Measurements from ENCODE around the gene PLCB4. TPM values are rescaled to one million over a fixed set of nuclear protein-coding genes. Genes with fewer than 3 reads are reported as not detected.

PLCB4 gene
- total RNA-seq, 1 experiment from 2014 or later, result 0.91 TPM

GRCh38 chr20:9081423-9081966, 12.6 kb downstream of the PLCB4 start:
- POLR2A ChIA-PET, result interaction anchor here (0.6 kb wide), 1 partner anchor 79 kb away, joined by 3 read pairs; no protein-coding TSS in a partner anchor
- H3K36me3 Mint-ChIP-seq (ENCODE audit: insufficient read depth, unreplicated experiment), result no peaks in the 10 kb centered on the region
- CTCF ChIA-PET, result interaction anchor here (0.9 to 1.3 kb wide), 2 partner anchors 9 to 18 kb away, joined by 6 to 8 read pairs; no protein-coding TSS in a partner anchor
- no peak overlapping the region for H3K4me3 Mint-ChIP-seq (ENCODE audit: unreplicated experiment)
- H3K27ac Mint-ChIP-seq (ENCODE audit: low read depth, unreplicated experiment), result no peak overlapping the region
- no peaks in the 10 kb centered on the region for H3K9me3 Mint-ChIP-seq (ENCODE audit: unreplicated experiment)
- no peaks in the 10 kb centered on the region for H3K27me3 Mint-ChIP-seq (ENCODE audit: insufficient read depth, unreplicated experiment)
- intact Hi-C loops (cut with micrococcal nuclease), result no loop called here
- H3K4me1 Mint-ChIP-seq (ENCODE audit: insufficient read depth, unreplicated experiment), result no peaks in the 10 kb centered on the region
- no peak for TF ChIP-seq CTCF (IDR thresholded peaks at IDR 0.05; ENCODE audit: unreplicated experiment)
- no TSS peak for BruUV-seq (replicated peaks)
- DNase-seq (ENCODE audit: unreplicated experiment), result no peak

- no peak for TF ChIP-seq CTCF (IDR thresholded peaks at IDR 0.05; ENCODE audit: unreplicated experiment)
- CTCF ChIA-PET, result interaction anchor here (0.6 to 1.3 kb wide), 5 partner anchors 9 to 277 kb away, joined by 3 to 8 read pairs (median 3); no protein-coding TSS in a partner anchor
- no peaks in the 10 kb centered on the region for H3K4me1 Mint-ChIP-seq (ENCODE audit: insufficient read depth, unreplicated experiment)
- no TSS peak for BruUV-seq (replicated peaks)
- no peaks in the 10 kb centered on the region for H3K9me3 Mint-ChIP-seq (ENCODE audit: unreplicated experiment)
- POLR2A ChIA-PET, result interaction anchor here (0.6 to 1.1 kb wide), 3 partner anchors 8 to 160 kb away, joined by 3 to 4 read pairs (median 4); no protein-coding TSS in a partner anchor
- H3K27ac Mint-ChIP-seq (ENCODE audit: low read depth, unreplicated experiment), result no peak overlapping the region
- H3K36me3 Mint-ChIP-seq (ENCODE audit: insufficient read depth, unreplicated experiment), result no peaks in the 10 kb centered on the region
- intact Hi-C loops (cut with micrococcal nuclease), result no loop called here
- no peak for DNase-seq (ENCODE audit: unreplicated experiment)
- no peaks in the 10 kb centered on the region for H3K27me3 Mint-ChIP-seq (ENCODE audit: insufficient read depth, unreplicated experiment)
- H3K4me3 Mint-ChIP-seq (ENCODE audit: unreplicated experiment), result no peak overlapping the region
These were observed 13.9 kb downstream of the PLCB4 start for GRCh38 chr20:9082741-9083140.

GRCh38 chr20:9087531-9088217, 18.8 kb downstream of the PLCB4 start:
- Mint-ChIP-seq H3K4me1 (ENCODE audit: insufficient read depth, unreplicated experiment) (no peaks in the 10 kb centered on the region), H3K36me3 (ENCODE audit: insufficient read depth, unreplicated experiment) (no peaks in the 10 kb centered on the region), H3K9me3 (ENCODE audit: unreplicated experiment) (no peaks in the 10 kb centered on the region), H3K27ac (ENCODE audit: low read depth, unreplicated experiment) (no peak overlapping the region), H3K4me3 (ENCODE audit: unreplicated experiment) (no peak overlapping the region), H3K27me3 (ENCODE audit: insufficient read depth, unreplicated experiment) (no peaks in the 10 kb centered on the region)
- TF ChIP-seq CTCF (IDR thresholded peaks at IDR 0.05; ENCODE audit: unreplicated experiment), result no peak
- ChIA-PET CTCF (interaction anchor here (1.0 kb wide), 1 partner anchor 11 kb away, joined by 4 read pairs; no protein-coding TSS in a partner anchor), POLR2A (interaction anchor here (1.0 kb wide), 1 partner anchor 16 kb away, joined by 3 read pairs; no protein-coding TSS in a partner anchor)
- intact Hi-C loops (cut with micrococcal nuclease), result no loop called here
- no TSS peak for BruUV-seq (replicated peaks)
- no peak for DNase-seq (ENCODE audit: unreplicated experiment)

- DNase-seq (ENCODE audit: unreplicated experiment), result no peak
- CTCF ChIA-PET, result no interaction called here
These were observed 19.7 kb downstream of the PLCB4 start for GRCh38 chr20:9088556-9088955.

More at GRCh38 chr20:9088556-9088955, 19.7 kb downstream of the PLCB4 start:
- POLR2A ChIA-PET, result interaction anchor here (1.1 kb wide), 1 partner anchor 234 kb away, joined by 3 read pairs; no protein-coding TSS in a partner anchor
- H3K4me1 Mint-ChIP-seq (ENCODE audit: insufficient read depth, unreplicated experiment), result no peaks in the 10 kb centered on the region
- H3K4me3 Mint-ChIP-seq (ENCODE audit: unreplicated experiment), result no peak overlapping the region
- no peaks in the 10 kb centered on the region for H3K27me3 Mint-ChIP-seq (ENCODE audit: insufficient read depth, unreplicated experiment)
- H3K9me3 Mint-ChIP-seq (ENCODE audit: unreplicated experiment), result no peaks in the 10 kb centered on the region
- H3K27ac Mint-ChIP-seq (ENCODE audit: low read depth, unreplicated experiment), result no peak overlapping the region
- no peak for TF ChIP-seq CTCF (IDR thresholded peaks at IDR 0.05; ENCODE audit: unreplicated experiment)
- no TSS peak for BruUV-seq (replicated peaks)
- intact Hi-C loops (cut with micrococcal nuclease), result no loop called here
- no peaks in the 10 kb centered on the region for H3K36me3 Mint-ChIP-seq (ENCODE audit: insufficient read depth, unreplicated experiment)

Measured in MCF 10A (cell line).